HCT116 (cell line): ENCODE results near the gene TRMT11.

Experiments
- CTCF ChIP-seq, 3 experiments: fragments of 200-600 bp in 1 of 3; sonication (generic) in 1 of 3; IDR thresholded peaks in 2 of 3; conservative IDR thresholded peaks in 1 of 3; 2 replicates each; pipeline ENCODE4 v1.5.1; 2012 to 2017; ENCODE audit warnings: low read depth in 2 of 3, low read length in 2 of 3, antibody characterized with exemption in 1 of 3, borderline replicate concordance in 1 of 3, control low read depth in 1 of 3, mild to moderate bottlenecking in 1 of 3, mixed read lengths in 1 of 3, mixed run types in 1 of 3, moderate library complexity in 1 of 3; ENCODE audit not compliant: insufficient read depth in 1 of 3
- EGR1 ChIP-seq: IDR thresholded peaks from 2 replicates; pipeline ENCODE4 v1.6.1; 2012; ENCODE audit warnings: low read depth
- EZH2 ChIP-seq: fragments of 200-600 bp; sonication (generic); IDR thresholded peaks from 2 replicates; pipeline ENCODE4 v1.6.1; 2017; ENCODE audit warnings: antibody characterized with exemption, mixed run types
- EZH2phosphoT487 ChIP-seq: fragments of 200-600 bp; IDR thresholded peaks from 2 replicates; pipeline ENCODE4 v1.6.1; 2018; ENCODE audit warnings: antibody characterized with exemption, borderline replicate concordance
- RAD21 ChIP-seq: IDR thresholded peaks from 2 replicates; pipeline ENCODE4 v1.6.1; 2012; ENCODE audit warnings: low read depth, mild to moderate bottlenecking
- REST ChIP-seq: IDR thresholded peaks from 2 replicates; pipeline ENCODE4 v1.6.1; 2012; ENCODE audit warnings: low read depth
- SIN3A ChIP-seq: IDR thresholded peaks from 2 replicates; pipeline ENCODE4 v1.6.1; 2012; ENCODE audit warnings: low read depth
- YY1 ChIP-seq: IDR thresholded peaks from 2 replicates; pipeline ENCODE4 v1.6.1; 2011; ENCODE audit warnings: low read length, low read depth, moderate library complexity, mild to moderate bottlenecking; ENCODE audit not compliant: insufficient replicate concordance; ENCODE audit errors: extremely low read depth
- ZNF274 ChIP-seq: fragments of 200-500 bp; sonication (Bioruptor generic); IDR thresholded peaks from 2 replicates; pipeline ENCODE4 v1.6.1; 2014; ENCODE audit warnings: mild to moderate bottlenecking, low read depth, low read length, inconsistent platforms
- TF ChIP-seq, protein P1 (sequence below): IDR thresholded peaks from 2 replicates; pipeline ENCODE4 v1.6.1; 2012

- TF ChIP-seq EZH2 (no peak), ZNF274 (no peak), EGR1 (no peak), SIN3A (no peak), CTCF (IDR thresholded peaks at IDR 0.05 in 2 of 3, conservative IDR thresholded peaks at IDR 0.05 in 1 of 3; ENCODE audit: borderline replicate concordance in 1 of 3, insufficient read depth in 1 of 3, low read depth in 2 of 3, low read length in 2 of 3) (no peak), EZH2phosphoT487 (no peak), YY1 (no peak), RAD21 (no peak), REST (no peak)
- TF ChIP-seq, protein P1, sequence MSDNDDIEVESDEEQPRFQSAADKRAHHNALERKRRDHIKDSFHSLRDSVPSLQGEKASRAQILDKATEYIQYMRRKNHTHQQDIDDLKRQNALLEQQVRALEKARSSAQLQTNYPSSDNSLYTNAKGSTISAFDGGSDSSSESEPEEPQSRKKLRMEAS = no peak
These were observed 818 bp upstream of the TRMT11 start for GRCh38 chr6:125985522-125985921.
